ENCODE results near the gene PCDHGA7.

- TF ChIP-seq EZH2 (IDR thresholded peaks at IDR 0.05), result no peak
- no peak for TF ChIP-seq POLR2AphosphoS5 (IDR thresholded peaks at IDR 0.05; ENCODE audit: borderline replicate concordance, low read depth, low read length)
These were observed 22.6 kb upstream of the PCDHGA7 start, which contains the start of gene PCDHGB2 for GRCh38 chr5:141359790-141360426.

Data from SK-N-MC (cell line).